Left hindlimb (tissue), 1 donor: Measurements from ENCODE around the gene PCDHGB5.
"Not testable (repeated sequence)": the region's sequence is repeated elsewhere in the genome, so short reads cannot be mapped to it uniquely, and the experiment has no call there.

Experiments
- DNase-seq: peaks from one replicate; pipeline ENCODE4 v3.0.0-alpha.2; 2018

Gene PCDHGB5

GRCh38 chr5:141397756-141398551, at the start of gene PCDHGB5:
PCDHGB5 (plus strand) TSS chr5:141397947; CDS start chr5:141398128, 181 bp downstream.
- DNase-seq = not testable (repeated sequence)

DNA sequence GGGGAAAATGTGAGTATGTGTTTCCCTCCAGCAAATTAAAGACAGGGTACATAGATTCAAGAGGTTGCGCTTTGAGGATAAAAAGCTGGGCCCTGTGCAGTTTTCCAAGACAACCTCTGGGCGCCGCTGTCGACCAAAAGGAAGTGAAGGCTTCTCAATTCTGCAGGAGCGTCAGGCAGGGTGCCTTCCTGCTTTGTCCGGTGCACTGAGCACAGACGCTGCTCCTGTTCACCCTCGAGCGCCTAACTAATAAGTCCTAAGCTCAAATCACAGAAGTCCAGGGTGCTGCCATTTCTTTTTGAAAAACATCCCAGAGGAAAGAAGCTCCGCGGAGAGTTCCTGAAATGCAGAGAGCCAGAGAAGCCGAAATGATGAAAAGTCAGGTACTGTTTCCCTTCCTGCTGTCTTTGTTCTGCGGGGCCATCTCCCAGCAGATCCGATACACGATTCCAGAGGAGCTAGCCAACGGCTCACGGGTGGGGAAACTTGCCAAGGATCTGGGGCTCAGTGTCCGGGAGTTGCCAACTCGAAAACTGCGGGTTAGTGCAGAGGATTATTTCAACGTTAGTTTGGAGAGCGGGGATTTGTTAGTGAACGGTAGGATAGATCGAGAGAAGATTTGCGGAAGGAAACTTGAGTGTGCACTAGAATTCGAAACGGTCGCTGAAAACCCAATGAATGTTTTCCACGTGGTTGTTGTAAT, 47.7 kb upstream of the PCDHGB5 start, which contains the start of gene PCDHGB1:
Gene PCDHGB1, plus strand, starts transcription at position 183 of the 703 bp plus-strand sequence. Its CDS starts 162 bp downstream, at position 345.
- no peak for DNase-seq

- DNase-seq = no peak
Observed at GRCh38 chr5:141351591-141351990, 46.2 kb upstream of the PCDHGB5 start.

DNA sequence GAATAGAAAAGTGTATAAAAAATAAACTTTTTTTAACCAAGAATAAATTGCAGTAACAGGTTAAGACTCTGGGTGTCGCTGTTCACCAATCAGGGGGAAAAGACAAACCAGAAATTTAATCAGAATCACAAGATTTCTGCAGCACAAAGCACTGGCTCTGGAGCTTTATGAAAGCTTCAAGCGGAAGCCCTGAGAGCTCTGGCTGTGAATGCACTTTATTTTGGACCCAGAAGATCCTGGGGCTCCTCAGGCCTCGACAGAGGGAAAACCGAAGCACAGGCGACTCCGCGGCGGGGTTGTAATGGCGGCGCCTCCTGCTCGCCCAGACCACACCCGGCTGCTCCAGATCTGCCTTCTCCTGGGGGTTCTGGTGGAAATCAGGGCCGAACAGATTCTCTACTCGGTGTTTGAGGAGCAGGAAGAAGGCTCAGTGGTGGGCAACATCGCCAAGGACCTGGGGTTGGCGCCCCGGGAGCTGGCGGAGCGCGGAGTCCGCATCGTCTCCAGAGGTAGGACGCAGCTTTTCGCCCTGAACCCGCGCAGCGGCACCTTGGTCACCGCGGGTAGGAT, 42.8 kb upstream of the PCDHGB5 start, which contains the start of gene PCDHGA4:
Gene PCDHGA4, plus strand, starts transcription at position 122 of the 570 bp plus-strand sequence. Its CDS starts 87 bp downstream, at position 209.
- no peak for DNase-seq

- DNase-seq = no peak
Observed at GRCh38 chr5:141355641-141356040, 42.1 kb upstream of the PCDHGB5 start.

DNA sequence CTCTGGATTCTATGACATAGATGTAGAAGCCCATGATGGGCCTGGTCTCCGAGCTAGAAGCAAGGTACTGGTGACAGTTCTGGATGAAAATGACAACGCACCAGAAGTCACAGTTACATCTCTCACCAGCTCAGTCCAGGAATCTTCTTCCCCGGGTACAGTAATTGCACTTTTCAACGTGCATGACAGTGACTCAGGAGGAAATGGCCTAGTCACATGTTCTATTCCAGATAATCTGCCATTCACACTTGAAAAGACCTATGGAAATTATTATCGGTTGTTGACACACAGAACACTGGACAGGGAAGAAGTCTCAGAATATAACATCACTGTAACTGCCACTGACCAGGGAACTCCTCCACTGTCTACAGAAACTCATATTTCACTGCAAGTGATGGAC, 41.6 kb upstream of the PCDHGB5 start:
- no peak for DNase-seq

- DNase-seq = no peak
Observed at GRCh38 chr5:141356950-141357349, 40.8 kb upstream of the PCDHGB5 start.

DNA sequence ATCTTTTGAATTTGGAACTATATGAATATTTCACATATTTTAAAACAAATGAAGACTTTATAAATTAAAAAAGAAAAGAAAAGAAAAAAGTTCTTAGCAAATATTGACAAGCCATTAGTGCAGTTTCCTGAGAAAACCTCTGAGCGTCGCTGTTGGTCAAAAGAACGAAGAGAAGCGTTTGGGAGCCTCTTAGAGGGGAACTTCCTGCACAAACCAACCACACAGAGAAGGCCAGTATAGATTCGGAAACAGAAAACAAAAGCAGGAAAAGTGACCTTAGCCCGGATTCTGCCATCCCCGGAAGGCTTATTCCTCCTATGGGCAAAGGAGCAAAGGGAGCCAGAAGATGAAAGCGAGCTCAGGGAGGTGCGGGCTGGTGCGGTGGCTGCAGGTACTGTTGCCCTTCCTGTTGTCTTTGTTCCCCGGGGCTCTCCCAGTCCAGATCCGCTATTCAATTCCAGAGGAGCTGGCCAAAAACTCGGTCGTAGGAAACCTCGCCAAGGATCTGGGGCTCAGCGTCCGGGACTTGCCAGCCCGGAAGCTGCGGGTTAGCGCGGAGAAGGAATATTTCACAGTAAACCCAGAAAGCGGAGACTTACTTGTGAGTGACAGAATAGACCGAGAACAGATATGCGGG, 37.8 kb upstream of the PCDHGB5 start, which contains the start of gene PCDHGB2:
Gene PCDHGB2, plus strand, starts transcription at position 205 of the 637 bp plus-strand sequence. Its CDS starts 142 bp downstream, at position 347.
- no peak for DNase-seq

- no peak for DNase-seq
Observed at GRCh38 chr5:141360685-141361084, 37.1 kb upstream of the PCDHGB5 start.

DNA sequence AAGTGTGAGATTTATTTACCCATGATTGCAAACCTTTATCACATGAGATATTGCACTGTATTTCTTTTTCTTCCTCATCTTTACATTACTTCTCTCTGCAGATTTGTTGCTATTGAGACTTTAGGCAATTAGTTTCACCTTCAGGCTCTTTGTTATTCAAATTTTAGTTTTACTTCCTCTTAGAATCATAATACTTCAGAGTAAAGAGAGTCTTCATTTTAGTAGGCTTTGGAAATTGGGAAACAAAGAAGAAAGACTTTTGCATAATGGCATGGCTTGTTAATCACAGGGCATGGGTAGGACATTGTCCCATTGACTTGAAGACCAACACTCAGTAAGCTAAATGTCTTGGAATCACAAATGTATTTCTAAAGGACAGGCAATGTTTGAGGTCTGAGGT, 35.0 kb upstream of the PCDHGB5 start:
- no peak for DNase-seq

DNA sequence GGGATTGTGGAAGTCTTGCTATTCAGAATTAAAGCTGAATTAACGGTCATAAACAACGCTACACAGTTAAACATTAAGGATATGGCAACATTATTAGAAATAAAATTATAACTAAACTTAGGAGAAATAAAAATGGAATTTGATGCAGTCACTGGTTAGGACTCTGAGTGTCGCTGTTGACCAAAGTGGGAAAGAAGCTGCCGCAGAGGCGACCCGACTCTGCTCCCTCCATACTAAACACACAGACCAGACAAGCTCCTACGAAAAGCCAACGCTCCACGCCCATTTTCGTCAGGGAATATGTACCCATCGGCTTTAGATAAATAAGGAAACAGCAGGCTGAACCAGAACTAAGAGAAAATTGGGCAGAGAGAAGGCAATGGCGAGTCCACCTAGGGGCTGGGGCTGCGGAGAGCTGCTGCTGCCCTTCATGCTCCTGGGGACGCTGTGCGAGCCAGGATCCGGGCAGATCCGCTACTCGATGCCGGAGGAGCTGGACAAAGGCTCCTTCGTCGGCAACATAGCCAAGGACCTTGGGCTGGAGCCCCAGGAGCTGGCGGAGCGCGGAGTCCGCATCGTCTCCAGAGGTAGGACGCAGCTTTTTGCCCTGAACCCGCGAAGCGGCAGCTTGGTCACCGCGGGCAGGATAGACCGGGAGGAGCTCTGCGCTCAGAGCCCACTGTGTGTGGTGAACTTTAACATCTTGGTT, 33.6 kb upstream of the PCDHGB5 start, which contains the start of gene PCDHGA5:
Gene PCDHGA5, plus strand, starts transcription at position 211 of the 709 bp plus-strand sequence. Its CDS starts 169 bp downstream, at position 380.
- DNase-seq = no peak

DNA sequence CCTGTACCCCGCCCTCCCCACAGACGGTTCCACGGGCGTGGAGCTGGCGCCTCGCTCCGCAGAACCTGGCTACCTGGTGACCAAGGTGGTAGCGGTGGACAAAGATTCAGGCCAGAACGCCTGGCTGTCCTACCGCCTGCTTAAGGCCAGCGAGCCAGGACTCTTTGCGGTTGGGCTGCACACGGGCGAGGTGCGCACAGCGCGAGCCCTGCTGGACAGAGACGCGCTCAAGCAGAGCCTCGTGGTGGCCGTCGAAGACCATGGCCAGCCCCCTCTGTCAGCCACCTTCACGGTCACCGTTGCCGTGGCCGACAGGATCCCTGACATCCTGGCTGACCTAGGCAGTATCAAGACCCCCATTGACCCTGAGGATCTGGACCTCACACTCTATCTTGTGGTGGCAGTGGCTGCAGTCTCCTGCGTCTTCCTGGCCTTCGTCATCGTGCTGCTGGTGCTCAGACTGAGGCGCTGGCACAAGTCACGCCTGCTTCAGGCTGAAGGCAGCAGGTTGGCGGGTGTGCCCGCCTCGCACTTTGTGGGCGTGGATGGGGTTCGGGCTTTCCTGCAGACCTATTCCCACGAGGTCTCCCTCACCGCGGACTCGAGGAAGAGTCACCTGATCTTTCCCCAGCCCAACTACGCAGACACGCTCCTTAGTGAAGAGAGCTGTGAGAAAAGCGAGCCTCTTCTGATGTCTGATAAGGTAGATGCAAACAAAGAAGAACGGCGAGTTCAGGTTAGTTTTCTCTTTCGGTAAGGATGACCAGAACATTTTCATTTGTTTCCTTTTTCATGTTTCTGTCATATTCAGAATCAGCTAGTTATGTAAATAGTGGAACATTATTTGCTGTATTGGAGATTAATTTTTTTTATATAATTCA, 31.5 kb upstream of the PCDHGB5 start:
- DNase-seq = no peak

- no peak for DNase-seq
Observed at GRCh38 chr5:141369994-141370848, 27.5 kb upstream of the PCDHGB5 start, which contains the start of gene PCDHGB3. PCDHGB3 (plus strand) TSS chr5:141370242; CDS start chr5:141370395, 153 bp downstream.

DNA sequence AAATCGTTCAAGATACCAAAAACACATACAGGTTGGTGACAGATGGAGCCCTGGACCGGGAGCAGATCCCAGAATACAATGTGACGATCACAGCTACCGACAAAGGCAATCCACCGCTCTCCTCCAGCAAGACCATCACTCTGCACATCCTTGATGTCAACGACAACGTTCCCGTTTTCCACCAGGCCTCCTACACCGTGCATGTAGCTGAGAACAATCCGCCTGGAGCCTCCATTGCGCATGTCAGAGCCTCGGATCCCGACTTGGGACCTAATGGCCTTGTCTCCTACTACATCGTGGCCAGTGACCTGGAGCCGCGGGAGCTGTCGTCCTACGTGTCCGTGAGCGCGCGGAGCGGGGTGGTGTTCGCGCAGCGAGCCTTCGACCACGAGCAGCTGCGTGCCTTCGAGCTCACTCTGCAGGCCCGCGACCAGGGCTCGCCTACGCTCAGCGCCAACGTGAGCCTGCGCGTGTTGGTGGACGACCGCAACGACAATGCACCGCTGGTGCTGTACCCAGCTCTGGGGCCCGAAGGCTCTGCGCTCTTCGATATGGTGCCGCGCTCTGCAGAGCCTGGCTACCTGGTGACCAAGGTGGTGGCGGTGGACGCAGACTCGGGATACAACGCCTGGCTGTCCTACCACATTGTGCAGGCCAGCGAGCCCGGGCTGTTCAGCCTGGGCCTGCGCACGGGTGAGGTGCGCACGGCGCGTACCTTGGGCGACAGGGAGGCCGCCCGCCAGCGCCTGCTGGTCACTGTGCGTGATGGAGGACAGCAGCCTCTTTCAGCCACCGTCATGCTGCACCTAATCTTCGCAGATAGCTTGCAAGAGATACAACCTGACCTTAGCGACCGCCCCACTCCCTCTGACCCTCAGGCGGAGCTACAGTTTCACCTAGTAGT, 25.9 kb upstream of the PCDHGB5 start:
- no peak for DNase-seq

DNA sequence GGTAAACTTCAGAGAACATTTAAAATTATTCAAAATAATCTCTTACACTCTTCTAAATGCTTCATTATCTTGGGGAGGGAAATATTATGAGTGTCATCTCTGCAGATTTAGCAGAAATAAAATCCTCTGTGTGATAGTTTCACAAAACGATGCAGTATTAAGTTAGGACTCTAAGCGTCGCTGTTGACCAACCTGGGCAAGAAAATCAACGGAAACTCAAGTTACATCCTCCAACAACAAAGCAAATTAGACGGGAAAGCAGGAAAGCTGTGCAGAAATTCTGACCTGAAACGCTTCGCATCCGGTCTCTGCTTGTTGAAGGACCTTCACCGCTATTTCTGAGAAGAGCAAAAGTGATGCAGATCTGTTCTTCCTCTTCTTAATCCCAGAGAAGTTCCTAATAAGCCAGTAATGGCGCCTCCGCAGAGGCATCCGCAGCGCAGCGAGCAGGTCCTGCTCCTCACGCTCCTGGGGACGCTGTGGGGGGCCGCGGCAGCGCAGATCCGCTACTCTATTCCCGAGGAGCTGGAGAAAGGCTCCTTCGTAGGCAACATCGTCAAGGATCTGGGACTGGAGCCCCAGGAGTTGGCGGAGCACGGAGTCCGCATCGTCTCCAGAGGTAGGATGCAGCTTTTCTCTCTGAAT, 24.0 kb upstream of the PCDHGB5 start, which contains the start of gene PCDHGA6:
Gene PCDHGA6, plus strand, starts transcription at position 219 of the 645 bp plus-strand sequence. Its CDS starts 193 bp downstream, at position 412.
- no peak for DNase-seq

DNA sequence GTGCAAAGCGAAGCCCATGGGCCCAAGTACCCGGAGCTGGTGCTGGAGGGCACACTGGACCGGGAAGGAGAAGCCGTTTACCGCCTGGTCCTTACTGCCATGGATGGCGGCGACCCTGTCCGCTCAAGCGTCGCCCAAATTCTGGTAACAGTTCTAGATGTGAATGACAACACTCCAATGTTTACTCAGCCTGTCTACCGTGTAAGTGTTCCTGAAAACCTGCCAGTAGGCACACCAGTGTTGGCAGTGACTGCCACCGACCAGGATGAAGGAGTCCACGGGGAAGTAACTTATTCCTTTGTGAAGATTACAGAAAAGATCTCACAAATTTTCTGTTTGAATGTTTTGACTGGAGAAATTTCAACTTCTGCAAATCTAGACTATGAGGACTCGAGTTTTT, 23.1 kb upstream of the PCDHGB5 start:
- no peak for DNase-seq

DNA sequence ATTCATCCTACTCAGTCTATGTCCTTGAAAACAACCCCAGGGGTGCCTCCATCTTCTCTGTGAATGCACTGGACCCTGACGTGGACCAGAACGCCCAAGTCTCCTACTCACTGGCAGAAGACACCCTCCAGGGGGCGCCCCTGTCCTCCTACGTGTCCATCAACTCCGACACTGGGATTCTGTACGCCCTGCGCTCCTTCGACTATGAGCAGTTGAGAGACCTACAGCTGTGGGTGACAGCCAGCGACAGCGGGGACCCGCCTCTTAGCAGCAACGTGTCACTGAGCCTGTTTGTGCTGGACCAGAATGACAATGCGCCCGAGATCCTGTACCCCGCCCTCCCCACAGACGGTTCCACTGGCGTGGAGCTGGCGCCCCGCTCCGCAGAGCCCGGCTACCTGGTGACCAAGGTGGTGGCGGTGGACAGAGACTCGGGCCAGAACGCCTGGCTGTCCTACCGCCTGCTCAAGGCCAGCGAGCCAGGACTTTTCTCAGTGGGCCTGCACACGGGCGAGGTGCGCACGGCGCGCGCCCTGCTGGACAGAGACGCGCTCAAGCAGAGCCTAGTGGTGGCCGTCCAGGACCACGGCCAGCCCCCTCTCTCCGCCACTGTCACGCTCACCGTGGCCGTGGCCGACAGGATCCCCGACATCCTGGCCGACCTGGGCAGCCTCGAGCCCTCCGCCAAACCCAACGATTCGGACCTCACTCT, 22.1 kb upstream of the PCDHGB5 start:
- not testable (repeated sequence) for DNase-seq
